AG08395 (cell line): Measurements from ENCODE around the gene SRSF5.
"Not testable (repeated sequence)": the region's sequence is repeated elsewhere in the genome, so short reads cannot be mapped to it uniquely, and the experiment has no call there.

Experiments
- DNase-seq: peaks from one replicate; pipeline ENCODE4 v3.0.0; 2012; ENCODE audit warnings: mixed read lengths, low spot score

SRSF5 gene

DNA sequence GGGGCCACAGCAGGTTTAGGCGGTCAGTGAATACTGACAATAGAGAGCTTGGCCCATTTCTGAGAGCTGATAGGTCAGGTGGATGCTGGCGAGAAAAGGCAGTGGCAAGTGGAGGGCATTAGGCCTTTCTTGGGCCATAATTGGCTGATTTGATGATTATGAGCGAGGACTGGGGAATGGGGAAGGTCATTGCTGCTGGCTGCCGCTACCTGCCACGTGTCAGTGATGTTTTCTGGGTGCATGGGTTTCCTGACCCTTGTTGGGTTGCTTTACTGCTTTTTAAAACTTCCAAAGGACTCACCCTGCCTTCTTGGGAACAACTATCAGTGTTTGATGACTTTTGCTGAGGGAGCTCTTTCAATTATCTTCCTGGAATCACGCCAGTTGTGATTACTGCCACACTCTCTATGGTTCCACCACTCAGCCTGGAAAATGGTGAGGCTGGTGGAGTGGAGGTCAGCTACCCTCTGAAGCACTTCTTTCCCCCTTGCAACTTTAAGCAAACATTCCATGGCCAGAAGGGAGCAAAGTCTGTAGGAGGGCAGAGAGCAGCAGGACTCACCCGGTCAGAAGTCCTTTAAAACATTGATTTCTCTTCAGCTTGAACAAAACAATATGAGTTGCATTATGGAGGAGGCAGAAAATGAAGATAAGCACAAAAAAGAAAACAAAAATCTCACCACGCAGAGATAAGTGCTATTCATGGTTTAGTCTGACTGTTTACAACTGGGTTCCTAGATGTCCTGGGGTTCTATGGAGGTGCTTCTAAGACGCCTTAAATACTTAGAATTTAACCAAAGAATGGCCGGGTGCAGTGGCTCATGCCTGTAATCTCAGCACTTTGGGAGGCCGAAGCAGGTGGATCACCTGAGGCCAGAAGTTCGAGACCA is 42.2 kb downstream of the SRSF5 start:
- DNase-seq: no peak

DNA sequence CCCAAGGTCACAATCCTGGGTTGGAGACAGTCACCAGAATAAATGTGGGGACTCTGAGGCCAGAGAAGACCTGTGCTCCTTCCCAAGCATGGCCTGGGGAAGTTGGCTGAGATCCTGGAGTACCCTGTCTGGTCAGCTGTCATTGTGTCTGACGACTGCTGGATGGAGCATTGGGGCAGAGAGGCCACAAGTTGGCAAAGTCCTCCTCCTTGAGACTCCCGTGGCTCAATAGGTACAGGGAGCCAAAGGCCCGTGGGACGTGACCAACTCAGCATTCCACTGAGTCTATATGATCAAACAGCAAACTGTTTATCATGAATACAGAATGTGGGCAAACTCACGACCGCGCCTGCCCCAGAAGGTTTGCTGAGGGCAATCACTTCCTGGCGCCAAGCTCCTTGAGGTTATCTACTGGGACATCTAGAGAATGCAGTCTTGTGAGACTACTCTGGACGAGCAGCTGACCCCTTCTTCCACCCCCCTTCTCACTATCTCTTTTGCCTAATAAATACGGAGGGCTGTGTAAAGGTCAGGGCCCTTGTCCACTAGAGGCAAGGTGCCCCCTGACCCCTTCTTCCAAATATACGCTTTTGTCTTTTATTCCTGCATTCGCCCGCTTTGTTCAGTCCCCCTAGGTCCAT is 44.4 kb downstream of the SRSF5 start:
- DNase-seq: no peak

- DNase-seq: no peak
These were observed 44.9 kb downstream of the SRSF5 start for GRCh38 chr14:69811868-69812252.

DNA sequence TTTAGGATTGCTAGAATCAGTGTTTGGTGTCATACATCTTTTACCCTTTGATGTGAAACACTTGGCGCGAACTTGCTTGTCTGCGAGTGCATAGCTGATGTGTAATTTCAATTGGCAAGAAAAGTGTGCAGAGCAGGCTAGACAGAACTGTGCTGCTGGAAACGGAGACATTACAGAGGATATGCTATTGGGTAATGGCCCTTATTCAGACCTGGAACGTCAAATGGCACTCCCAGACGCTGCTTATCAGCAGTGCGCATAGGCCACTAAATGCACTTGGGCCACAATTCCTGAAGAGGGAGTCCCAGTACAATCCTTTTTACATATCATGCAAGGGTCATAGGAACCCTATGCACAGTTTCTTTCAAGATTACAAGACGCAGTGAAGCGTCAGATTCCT is 45.8 kb downstream of the SRSF5 start:
- DNase-seq: no peak

GRCh38 chr14:69813346-69813745 is 46.4 kb downstream of the SRSF5 start:
- DNase-seq: not testable (repeated sequence)

- DNase-seq: no peak
These were observed 47.5 kb downstream of the SRSF5 start for GRCh38 chr14:69814397-69814796.

DNA sequence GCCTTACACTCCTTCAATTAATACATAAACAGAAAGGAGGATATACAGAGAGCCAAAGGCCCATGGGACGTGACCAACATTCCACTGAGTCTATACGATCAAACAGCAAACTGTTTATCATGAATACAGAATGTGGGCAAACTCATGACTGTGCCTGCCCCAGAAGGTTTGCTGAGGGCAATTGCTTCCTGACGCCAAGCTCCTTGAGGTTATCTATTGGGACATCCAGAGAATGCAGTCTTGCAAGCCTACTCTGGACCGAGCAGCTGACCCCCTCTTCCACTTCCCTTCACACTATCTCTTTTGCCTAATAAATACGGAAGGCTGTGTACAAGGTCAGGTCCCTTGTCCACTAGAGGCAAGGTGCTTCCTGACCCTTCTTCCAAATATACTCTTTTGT is 48.6 kb downstream of the SRSF5 start:
- DNase-seq: no peak

DNA sequence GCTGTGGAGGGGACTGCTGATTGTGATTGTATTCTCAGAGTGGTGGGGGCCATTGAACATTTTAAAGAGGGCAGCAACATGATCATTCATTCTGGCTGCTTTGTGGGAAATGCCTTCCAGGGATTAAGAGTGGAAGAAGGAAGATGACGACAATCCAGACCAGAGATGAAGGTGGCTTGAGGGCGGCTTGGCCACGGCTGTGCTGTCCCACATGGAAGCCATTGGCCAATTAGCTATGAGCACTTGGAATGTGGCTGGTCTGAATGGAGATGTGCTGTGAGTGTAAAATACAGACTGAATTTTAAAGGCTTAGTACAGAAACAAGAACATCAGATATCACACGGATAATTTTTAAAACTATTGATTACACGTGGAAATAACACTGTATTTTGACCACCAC is 49.3 kb downstream of the SRSF5 start:
- no peak for DNase-seq

DNA sequence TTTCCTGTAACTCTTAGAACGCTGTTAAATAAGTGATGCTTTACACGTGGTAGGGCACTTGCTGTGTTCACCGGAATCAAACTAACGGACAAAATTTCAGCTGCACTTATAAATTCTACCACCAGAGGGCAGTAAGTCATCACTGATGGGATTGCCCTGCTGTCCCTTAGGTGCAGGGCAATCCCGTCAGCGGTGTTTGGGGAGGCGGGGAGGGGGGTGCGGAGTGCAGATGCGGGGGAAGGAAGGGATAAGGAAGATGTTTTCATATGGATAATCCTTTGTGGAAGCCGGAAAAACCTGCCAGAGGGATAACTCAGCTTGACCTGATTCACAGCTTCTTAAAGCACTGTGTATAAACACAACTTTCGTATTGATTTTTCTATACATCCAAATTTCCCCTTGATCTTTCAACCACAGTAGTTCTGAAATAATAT is 51.8 kb downstream of the SRSF5 start:
- peak; percentile 72 for DNase-seq

DNA sequence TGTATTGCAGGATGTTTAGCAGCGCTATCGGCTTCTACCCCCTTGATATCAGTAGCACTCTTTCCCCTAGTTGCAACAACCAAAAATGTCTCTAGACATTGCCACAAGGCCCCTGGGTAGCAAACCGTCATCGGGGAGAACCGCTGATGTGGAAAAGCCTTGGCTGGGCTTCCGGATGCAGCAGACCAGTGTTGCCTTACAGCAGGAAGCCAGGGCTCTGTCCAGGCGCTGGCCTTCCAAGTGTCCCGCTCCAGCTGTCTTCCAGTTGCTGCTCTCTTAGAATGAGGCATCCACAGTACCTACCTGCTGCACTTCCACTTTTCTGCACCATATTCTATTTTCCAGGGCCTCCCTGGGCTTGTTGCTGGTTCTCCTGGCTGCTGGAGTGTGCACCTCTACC is 52.7 kb downstream of the SRSF5 start:
- no peak for DNase-seq

GRCh38 chr14:69820991-69821390 is 54.0 kb downstream of the SRSF5 start:
- DNase-seq: no peak
